HepG2 (cell line): ENCODE data around the gene EIF2B1. TPM values are rescaled to one million over a fixed set of nuclear protein-coding genes. Genes with fewer than 3 reads are reported as not detected.

Source experiments
- BCL6 ChIP-seq: IDR thresholded peaks from 2 replicates; pipeline ENCODE4 v1.6.1; 2016; ENCODE audit warnings: missing genetic modification reagents, missing compliant biosample characterization
- DPF2 ChIP-seq: sonication (generic); formaldehyde crosslinking; IDR thresholded peaks from 2 replicates; pipeline ENCODE4 v1.4.0; 2020; ENCODE audit warnings: mild to moderate bottlenecking, low read depth, missing genetic modification reagents, borderline replicate concordance
- FOSL2 ChIP-seq: sonication (generic); formaldehyde crosslinking; IDR thresholded peaks from 2 replicates; pipeline ENCODE4 v1.4.0; 2020; ENCODE audit warnings: missing genetic modification reagents
- FUBP1 ChIP-seq: sonication (generic); formaldehyde crosslinking; IDR thresholded peaks from 2 replicates; pipeline ENCODE4 v1.5.1; 2020; ENCODE audit warnings: missing genetic modification reagents, mild to moderate bottlenecking, borderline replicate concordance
- KDM4B ChIP-seq: sonication (generic); formaldehyde crosslinking; IDR thresholded peaks from 2 replicates; pipeline ENCODE4 v1.4.0; 2020; ENCODE audit warnings: missing genetic modification reagents
- MIER3 ChIP-seq: IDR thresholded peaks from 2 replicates; pipeline ENCODE4 v1.6.1; 2016; ENCODE audit warnings: missing compliant biosample characterization, borderline replicate concordance
- MTA3 ChIP-seq: sonication (generic); formaldehyde crosslinking; IDR thresholded peaks from 2 replicates; pipeline ENCODE4 v1.4.0; 2020; ENCODE audit warnings: missing genetic modification reagents
- MXI1 ChIP-seq: IDR thresholded peaks from 3 replicates; pipeline ENCODE4 v1.6.1; 2012; ENCODE audit warnings: low read depth, low read length, inconsistent platforms, borderline replicate concordance
- NONO ChIP-seq, 2 experiments: fragments of 450-650 bp in 1 of 2; sonication (generic) in 1 of 2; formaldehyde crosslinking in 1 of 2; IDR thresholded peaks in 1 of 2; conservative IDR thresholded peaks in 1 of 2; 2 replicates each; pipeline versions ENCODE4 v1.6.1 to v1.8.0; 2017 to 2022; ENCODE audit warnings: mild to moderate bottlenecking in 1 of 2, missing genetic modification reagents in 1 of 2, moderate library complexity in 1 of 2
- SOX6 ChIP-seq, 2 experiments: fragments of 450-650 bp in 1 of 2; sonication (generic) in 1 of 2; formaldehyde crosslinking in 1 of 2; IDR thresholded peaks; 2 replicates each; pipeline versions ENCODE4 v1.4.0 to v1.6.1; 2017 to 2020; ENCODE audit warnings: antibody characterized with exemption in 1 of 2, mild to moderate bottlenecking in 1 of 2, missing genetic modification reagents in 1 of 2
- SP1 ChIP-seq, 2 experiments: fragments of 450-650 bp in 1 of 2; sonication (generic) in 1 of 2; formaldehyde crosslinking in 1 of 2; IDR thresholded peaks; 2 replicates each; pipeline versions ENCODE4 v1.4.0 to v1.6.1; 2016 to 2020; ENCODE audit warnings: missing genetic modification reagents in 1 of 2
- SSRP1 ChIP-seq: IDR thresholded peaks from 2 replicates; pipeline ENCODE4 v1.6.1; 2016; ENCODE audit warnings: control low read depth
- ZBTB42 ChIP-seq: sonication (generic); formaldehyde crosslinking; IDR thresholded peaks from 2 replicates; pipeline ENCODE4 v1.5.0; 2020; ENCODE audit warnings: mild to moderate bottlenecking, missing genetic modification reagents
- ZNF282 ChIP-seq: fragments of 450-650 bp; IDR thresholded peaks from 2 replicates; pipeline ENCODE4 v1.6.1; 2018; ENCODE audit not compliant: partially characterized antibody
- ZNF350 ChIP-seq: sonication (generic); formaldehyde crosslinking; IDR thresholded peaks from 2 replicates; pipeline ENCODE4 v1.4.0; 2020; ENCODE audit warnings: mild to moderate bottlenecking, low read depth, missing genetic modification reagents, borderline replicate concordance
- ZNF724P ChIP-seq: sonication (generic); formaldehyde crosslinking; IDR thresholded peaks from 2 replicates; pipeline ENCODE4 v1.8.0; 2022; ENCODE audit warnings: missing genetic modification reagents, borderline replicate concordance
- ZNF773 ChIP-seq: sonication (generic); formaldehyde crosslinking; IDR thresholded peaks from 2 replicates; pipeline ENCODE4 v1.4.0; 2020; ENCODE audit warnings: missing genetic modification reagents, borderline replicate concordance
- ZNF775 ChIP-seq: sonication (generic); formaldehyde crosslinking; IDR thresholded peaks from 2 replicates; pipeline ENCODE4 v1.4.0; 2020; ENCODE audit warnings: missing genetic modification reagents, mild to moderate bottlenecking, moderate library complexity, borderline replicate concordance
- ZNF790 ChIP-seq: sonication (generic); formaldehyde crosslinking; IDR thresholded peaks from 2 replicates; pipeline ENCODE4 v1.8.0; 2022; ENCODE audit warnings: missing genetic modification reagents, mild to moderate bottlenecking, borderline replicate concordance
- polyA plus RNA-seq, 8 experiments: library from polyadenylated mRNA; depleted of rRNA in 3 of 8; stranded (reverse) in 7 of 8; unstranded in 1 of 8; fragments of >200 nt; fragmentation: Illumina TruSeq in 4 of 8; extraction: Trizol in 4 of 8; gene quantifications; 2 replicates each; pipeline versions ENCODE4 v1.2.1 to v1.2.3, GENCODE V29; 2011 to 2016; ENCODE audit warnings: low read depth in 4 of 8, missing spikeins in 1 of 8, mixed read lengths in 1 of 8; ENCODE audit not compliant: insufficient read depth in 1 of 8
- total RNA-seq, 5 experiments: library from RNA; depleted of rRNA; stranded (reverse); fragments of >200 nt; fragmentation: Illumina TruSeq; extraction: Trizol; gene quantifications; 2 replicates each; pipeline ENCODE4 v1.2.3, GENCODE V29; 2016; ENCODE audit warnings: low read depth in 1 of 5
- TF ChIP-seq, protein P1 (sequence below): sonication (generic); formaldehyde crosslinking; IDR thresholded peaks from 2 replicates; pipeline ENCODE4 v1.8.0; 2022; ENCODE audit warnings: missing genetic modification reagents, mild to moderate bottlenecking, moderate library complexity, borderline replicate concordance
- TF ChIP-seq, protein P2 (sequence below): IDR thresholded peaks from 2 replicates; pipeline ENCODE4 v1.6.1; 2016; ENCODE audit warnings: missing compliant biosample characterization, missing genetic modification reagents, borderline replicate concordance
- TF ChIP-seq, protein P3 (sequence below): sonication (generic); formaldehyde crosslinking; IDR thresholded peaks from 2 replicates; pipeline ENCODE4 v1.5.0; 2020; ENCODE audit warnings: missing genetic modification reagents

Gene EIF2B1
- total and polyA plus RNA-seq, 2 of the 13 experiments (the other 11 are each of a cell fraction or from before 2014, with no cell fraction given): 18.7 to 37.4 TPM

DNA sequence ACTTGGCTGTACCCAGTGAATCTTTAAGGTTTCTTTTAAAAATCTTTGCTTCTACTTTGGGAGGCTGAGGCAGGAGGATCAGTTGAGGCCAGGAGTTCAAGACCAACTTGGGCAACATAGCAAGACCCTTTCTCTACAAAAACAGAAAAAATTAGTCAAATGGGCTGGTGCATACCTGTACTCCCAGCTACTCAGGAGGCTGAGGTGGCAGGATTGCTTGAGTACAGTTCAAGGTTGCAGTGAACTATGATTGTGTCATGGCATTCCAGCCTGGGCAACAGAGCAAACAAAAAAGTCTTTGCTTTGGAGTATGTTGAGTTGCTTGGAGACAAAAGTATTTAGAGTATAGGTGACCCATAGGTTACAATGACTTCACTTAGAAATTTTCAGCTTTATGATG is 37.8 kb downstream of the EIF2B1 start (continued):
- TF ChIP-seq, protein P1, sequence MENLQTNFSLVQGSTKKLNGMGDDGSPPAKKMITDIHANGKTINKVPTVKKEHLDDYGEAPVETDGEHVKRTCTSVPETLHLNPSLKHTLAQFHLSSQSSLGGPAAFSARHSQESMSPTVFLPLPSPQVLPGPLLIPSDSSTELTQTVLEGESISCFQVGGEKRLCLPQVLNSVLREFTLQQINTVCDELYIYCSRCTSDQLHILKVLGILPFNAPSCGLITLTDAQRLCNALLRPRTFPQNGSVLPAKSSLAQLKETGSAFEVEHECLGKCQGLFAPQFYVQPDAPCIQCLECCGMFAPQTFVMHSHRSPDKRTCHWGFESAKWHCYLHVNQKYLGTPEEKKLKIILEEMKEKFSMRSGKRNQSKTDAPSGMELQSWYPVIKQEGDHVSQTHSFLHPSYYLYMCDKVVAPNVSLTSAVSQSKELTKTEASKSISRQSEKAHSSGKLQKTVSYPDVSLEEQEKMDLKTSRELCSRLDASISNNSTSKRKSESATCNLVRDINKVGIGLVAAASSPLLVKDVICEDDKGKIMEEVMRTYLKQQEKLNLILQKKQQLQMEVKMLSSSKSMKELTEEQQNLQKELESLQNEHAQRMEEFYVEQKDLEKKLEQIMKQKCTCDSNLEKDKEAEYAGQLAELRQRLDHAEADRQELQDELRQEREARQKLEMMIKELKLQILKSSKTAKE (CRISPR knock-in tag): 0 out of 2 replicates have a peak, but pooled peaks have one; percentile 30
- TF ChIP-seq ZNF282 (no peak), ZNF775 (no peak), ZBTB42 (CRISPR knock-in tag) (no peak), ZNF350 (CRISPR knock-in tag) (no peak), SSRP1 (CRISPR knock-in tag) (peak; percentile 77; the same call in 1 of the 2 replicates), ZNF724P (CRISPR knock-in tag) (no peak), SOX6 (IDR thresholded peaks at IDR 0.05) (no peak), SOX6 (CRISPR knock-in tag; IDR thresholded peaks at IDR 0.05) (peak; percentile 80), KDM4B (no peak), MXI1 (peak; percentile 25; the same call in 1 of the 3 replicates), ZNF773 (no peak), MIER3 (CRISPR knock-in tag) (no peak; the same call in 1 of the 2 replicates), FUBP1 (no peak), NONO (IDR thresholded peaks at IDR 0.05) (no peak), NONO (CRISPR knock-in tag; conservative IDR thresholded peaks at IDR 0.05) (peak; percentile 53), MTA3 (CRISPR knock-in tag) (no peak), DPF2 (CRISPR knock-in tag) (peak; percentile 55; the same call in 1 of the 2 replicates), ZNF790 (CRISPR knock-in tag) (no peak), SP1 (IDR thresholded peaks at IDR 0.05) (no peak), SP1 (CRISPR knock-in tag; IDR thresholded peaks at IDR 0.05) (no peak), FOSL2 (peak; percentile 75), BCL6 (peak; percentile 85)
- TF ChIP-seq, protein P2, sequence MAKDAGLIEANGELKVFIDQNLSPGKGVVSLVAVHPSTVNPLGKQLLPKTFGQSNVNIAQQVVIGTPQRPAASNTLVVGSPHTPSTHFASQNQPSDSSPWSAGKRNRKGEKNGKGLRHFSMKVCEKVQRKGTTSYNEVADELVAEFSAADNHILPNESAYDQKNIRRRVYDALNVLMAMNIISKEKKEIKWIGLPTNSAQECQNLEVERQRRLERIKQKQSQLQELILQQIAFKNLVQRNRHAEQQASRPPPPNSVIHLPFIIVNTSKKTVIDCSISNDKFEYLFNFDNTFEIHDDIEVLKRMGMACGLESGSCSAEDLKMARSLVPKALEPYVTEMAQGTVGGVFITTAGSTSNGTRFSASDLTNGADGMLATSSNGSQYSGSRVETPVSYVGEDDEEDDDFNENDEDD (CRISPR knock-in tag): no peak
- TF ChIP-seq, protein P3, sequence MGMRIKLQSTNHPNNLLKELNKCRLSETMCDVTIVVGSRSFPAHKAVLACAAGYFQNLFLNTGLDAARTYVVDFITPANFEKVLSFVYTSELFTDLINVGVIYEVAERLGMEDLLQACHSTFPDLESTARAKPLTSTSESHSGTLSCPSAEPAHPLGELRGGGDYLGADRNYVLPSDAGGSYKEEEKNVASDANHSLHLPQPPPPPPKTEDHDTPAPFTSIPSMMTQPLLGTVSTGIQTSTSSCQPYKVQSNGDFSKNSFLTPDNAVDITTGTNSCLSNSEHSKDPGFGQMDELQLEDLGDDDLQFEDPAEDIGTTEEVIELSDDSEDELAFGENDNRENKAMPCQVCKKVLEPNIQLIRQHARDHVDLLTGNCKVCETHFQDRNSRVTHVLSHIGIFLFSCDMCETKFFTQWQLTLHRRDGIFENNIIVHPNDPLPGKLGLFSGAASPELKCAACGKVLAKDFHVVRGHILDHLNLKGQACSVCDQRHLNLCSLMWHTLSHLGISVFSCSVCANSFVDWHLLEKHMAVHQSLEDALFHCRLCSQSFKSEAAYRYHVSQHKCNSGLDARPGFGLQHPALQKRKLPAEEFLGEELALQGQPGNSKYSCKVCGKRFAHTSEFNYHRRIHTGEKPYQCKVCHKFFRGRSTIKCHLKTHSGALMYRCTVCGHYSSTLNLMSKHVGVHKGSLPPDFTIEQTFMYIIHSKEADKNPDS (CRISPR knock-in tag): peak; percentile 72; the same call in 1 of the 2 replicates
